ENCODE measurements around the gene BRD4.

The BRD4 gene

GRCh38 chr19:15263361-15263985, 68.9 kb downstream of the BRD4 start:
- no peak for TF ChIP-seq CTCF (IDR thresholded peaks at IDR 0.05; ENCODE audit: borderline replicate concordance, extremely low read depth, low read length, poor library complexity, severe bottlenecking)
- no peak for TF ChIP-seq EZH2 (IDR thresholded peaks at IDR 0.05; ENCODE audit: borderline replicate concordance, low read depth, low read length, severe bottlenecking)
- no peak overlapping the region for H3K9ac ChIP-seq (ENCODE audit: low read depth, low read length)
- H3K4me2 ChIP-seq (ENCODE audit: insufficient read depth, low read length): no peak overlapping the region
- no peaks in the 10 kb centered on the region for H3K4me1 ChIP-seq (ENCODE audit: insufficient read depth, low read length)
- peaks cover 100% of the 10 kb centered on the region for H3K36me3 ChIP-seq (ENCODE audit: insufficient read depth, low read length)
- no peak for DNase-seq
- peaks cover 90% of the 10 kb centered on the region for H4K20me1 ChIP-seq (ENCODE audit: insufficient read depth, low read length)
- ATAC-seq (ENCODE audit: insufficient read depth, low read depth): no peak
- H3K27ac ChIP-seq (ENCODE audit: low read length): no peak overlapping the region
- H3K27me3 ChIP-seq (ENCODE audit: insufficient read depth, low read length, poor library complexity): no peaks in the 10 kb centered on the region
- H3K9me3 ChIP-seq (ENCODE audit: insufficient read depth, low read length, severe bottlenecking): no peaks in the 10 kb centered on the region
- no peak overlapping the region for H3K4me3 ChIP-seq (ENCODE audit: low read depth in 1 of 2, low read length in 2 of 2)
- no peak overlapping the region for H2AFZ ChIP-seq (ENCODE audit: low read depth, low read length)
- H3K79me2 ChIP-seq (ENCODE audit: insufficient read depth, low read length): peaks cover 90% of the 10 kb centered on the region

DNA sequence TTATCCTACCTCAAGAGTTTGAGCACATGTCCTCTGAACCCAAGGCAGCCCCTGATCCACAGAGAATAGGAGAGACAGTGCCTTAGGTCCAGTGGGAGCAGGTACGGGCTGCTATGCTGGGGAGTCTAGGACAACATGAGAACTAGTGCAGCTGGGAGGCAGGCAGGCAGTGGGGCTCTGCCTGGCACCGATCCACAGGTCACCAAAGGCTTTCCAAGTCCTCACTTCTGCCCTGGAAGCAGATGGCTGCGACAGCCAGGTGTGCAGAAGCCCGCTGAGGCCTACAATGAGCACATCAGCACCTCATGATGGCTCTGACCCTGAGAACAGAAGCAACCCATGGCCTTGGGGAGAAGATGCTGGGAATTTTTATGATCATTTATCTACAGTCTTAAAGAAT, 70.3 kb downstream of the BRD4 start:
- no peak overlapping the region for H3K4me2 ChIP-seq (ENCODE audit: insufficient read depth, low read length)
- no peak overlapping the region for H3K27ac ChIP-seq (ENCODE audit: low read length)
- H2AFZ ChIP-seq (ENCODE audit: low read depth, low read length): no peak overlapping the region
- no peak overlapping the region for H3K4me3 ChIP-seq (ENCODE audit: low read depth in 1 of 2, low read length in 2 of 2)
- H3K9me3 ChIP-seq (ENCODE audit: insufficient read depth, low read length, severe bottlenecking): no peaks in the 10 kb centered on the region
- no peak overlapping the region for H3K9ac ChIP-seq (ENCODE audit: low read depth, low read length)
- TF ChIP-seq CTCF (IDR thresholded peaks at IDR 0.05; ENCODE audit: borderline replicate concordance, extremely low read depth, low read length, poor library complexity, severe bottlenecking) (no peak), EZH2 (IDR thresholded peaks at IDR 0.05; ENCODE audit: borderline replicate concordance, low read depth, low read length, severe bottlenecking) (no peak)
- peaks cover 89% of the 10 kb centered on the region for H3K79me2 ChIP-seq (ENCODE audit: insufficient read depth, low read length)
- DNase-seq: no peak
- no peak for ATAC-seq (ENCODE audit: insufficient read depth, low read depth)
- peaks cover 90% of the 10 kb centered on the region for H4K20me1 ChIP-seq (ENCODE audit: insufficient read depth, low read length)
- no peaks in the 10 kb centered on the region for H3K27me3 ChIP-seq (ENCODE audit: insufficient read depth, low read length, poor library complexity)
- no peaks in the 10 kb centered on the region for H3K4me1 ChIP-seq (ENCODE audit: insufficient read depth, low read length)
- H3K36me3 ChIP-seq (ENCODE audit: insufficient read depth, low read length): peaks cover 100% of the 10 kb centered on the region

GRCh38 chr19:15260939-15261338, 71.4 kb downstream of the BRD4 start:
- Histone ChIP-seq H3K27ac (ENCODE audit: low read length) (no peak overlapping the region), H3K27me3 (ENCODE audit: insufficient read depth, low read length, poor library complexity) (no peaks in the 10 kb centered on the region), H3K4me1 (ENCODE audit: insufficient read depth, low read length) (no peaks in the 10 kb centered on the region), H3K79me2 (ENCODE audit: insufficient read depth, low read length) (peaks cover 89% of the 10 kb centered on the region), H3K4me3 (ENCODE audit: low read depth in 1 of 2, low read length in 2 of 2) (no peak overlapping the region), H2AFZ (ENCODE audit: low read depth, low read length) (no peak overlapping the region), H3K9ac (ENCODE audit: low read depth, low read length) (no peak overlapping the region), H3K36me3 (ENCODE audit: insufficient read depth, low read length) (peaks cover 100% of the 10 kb centered on the region), H3K9me3 (ENCODE audit: insufficient read depth, low read length, severe bottlenecking) (no peaks in the 10 kb centered on the region), H4K20me1 (ENCODE audit: insufficient read depth, low read length) (peaks cover 90% of the 10 kb centered on the region), H3K4me2 (ENCODE audit: insufficient read depth, low read length) (no peak overlapping the region)
- DNase-seq: peak; percentile 25
- ATAC-seq (ENCODE audit: insufficient read depth, low read depth): no peak
- TF ChIP-seq CTCF (IDR thresholded peaks at IDR 0.05; ENCODE audit: borderline replicate concordance, extremely low read depth, low read length, poor library complexity, severe bottlenecking) (peak; percentile 48), EZH2 (IDR thresholded peaks at IDR 0.05; ENCODE audit: borderline replicate concordance, low read depth, low read length, severe bottlenecking) (no peak)

All from DND-41 (cell line).